SIG-M5 treated with dmso at 0.1 percent for 504 hours (cell line): ENCODE results near the gene EMD.
A peak's percentile ranks its signal among the peaks of the same experiment; 100 is the strongest.

ENCODE experiments used
- DNase-seq: peaks from one replicate; lab custom pipeline; 2025; ENCODE audit not compliant: unreplicated experiment; lab: John Stamatoyannopoulos, UW

Gene EMD

GRCh38 chrX:154355094-154355775 lies 23.9 kb upstream of the EMD start:
- DNase-seq = no peak

DNA sequence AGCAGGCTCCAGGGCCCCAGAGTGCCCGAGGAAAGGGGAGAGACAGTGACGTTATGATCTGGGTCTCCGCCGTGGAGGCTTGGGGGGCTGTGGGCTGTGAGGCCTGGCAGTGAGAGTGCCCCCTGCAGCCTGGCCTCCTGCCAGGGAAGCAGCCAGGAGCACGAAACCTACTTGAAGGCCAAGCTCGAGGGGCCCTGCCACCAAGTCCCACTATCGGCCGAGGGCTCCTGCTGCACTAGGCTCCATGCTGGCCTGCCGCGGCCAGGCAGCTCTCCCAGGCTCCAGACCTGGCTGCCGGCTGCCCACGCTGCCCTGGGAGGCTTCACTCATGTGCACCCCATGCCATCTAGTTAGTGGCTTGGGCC lies 23.3 kb upstream of the EMD start:
- no peak for DNase-seq

GRCh38 chrX:154356596-154356995 lies 22.5 kb upstream of the EMD start:
- DNase-seq = no peak

DNA sequence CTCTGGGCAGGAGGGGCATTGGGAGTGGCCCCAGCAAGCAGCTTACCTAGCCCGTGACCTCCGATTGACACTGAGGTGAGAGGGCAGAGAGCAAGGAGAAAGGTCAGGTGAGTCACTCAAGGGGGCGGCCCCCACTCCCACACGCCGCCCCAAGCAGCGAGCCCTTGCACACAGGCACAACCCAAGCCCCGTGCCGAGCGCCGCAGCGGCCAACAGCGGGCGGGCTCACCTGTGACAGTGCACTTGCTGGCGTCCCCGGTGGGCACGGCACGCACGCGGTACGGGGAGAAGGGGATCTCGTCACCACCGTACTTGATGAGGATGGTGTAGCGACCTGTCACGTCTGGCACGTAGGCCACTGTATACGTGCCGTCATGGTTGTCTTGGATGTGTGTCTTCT lies 21.9 kb upstream of the EMD start:
- no peak for DNase-seq

DNA sequence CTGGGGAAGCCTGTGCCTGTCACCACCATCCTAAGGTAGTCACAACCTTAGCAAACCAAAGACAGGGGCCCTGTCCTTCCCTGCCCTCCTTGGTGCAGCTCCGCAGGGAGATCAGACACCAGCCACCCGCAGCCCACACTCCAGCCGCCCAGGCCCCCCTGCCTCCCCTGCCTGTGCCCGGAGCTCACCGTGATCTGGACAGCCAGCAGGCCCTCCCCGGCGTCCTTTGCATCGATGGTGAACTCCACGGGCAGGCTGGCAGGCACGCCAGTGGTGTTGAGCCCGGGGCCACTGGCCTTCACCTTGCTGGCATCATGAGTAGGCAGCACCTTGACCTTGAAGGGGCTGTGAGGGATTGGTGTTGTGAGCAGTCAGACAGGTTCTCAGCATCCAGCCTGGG lies 21.1 kb upstream of the EMD start:
- DNase-seq = no peak

- DNase-seq = no peak
Measured at GRCh38 chrX:154358829-154359228, 20.3 kb upstream of the EMD start.

DNA sequence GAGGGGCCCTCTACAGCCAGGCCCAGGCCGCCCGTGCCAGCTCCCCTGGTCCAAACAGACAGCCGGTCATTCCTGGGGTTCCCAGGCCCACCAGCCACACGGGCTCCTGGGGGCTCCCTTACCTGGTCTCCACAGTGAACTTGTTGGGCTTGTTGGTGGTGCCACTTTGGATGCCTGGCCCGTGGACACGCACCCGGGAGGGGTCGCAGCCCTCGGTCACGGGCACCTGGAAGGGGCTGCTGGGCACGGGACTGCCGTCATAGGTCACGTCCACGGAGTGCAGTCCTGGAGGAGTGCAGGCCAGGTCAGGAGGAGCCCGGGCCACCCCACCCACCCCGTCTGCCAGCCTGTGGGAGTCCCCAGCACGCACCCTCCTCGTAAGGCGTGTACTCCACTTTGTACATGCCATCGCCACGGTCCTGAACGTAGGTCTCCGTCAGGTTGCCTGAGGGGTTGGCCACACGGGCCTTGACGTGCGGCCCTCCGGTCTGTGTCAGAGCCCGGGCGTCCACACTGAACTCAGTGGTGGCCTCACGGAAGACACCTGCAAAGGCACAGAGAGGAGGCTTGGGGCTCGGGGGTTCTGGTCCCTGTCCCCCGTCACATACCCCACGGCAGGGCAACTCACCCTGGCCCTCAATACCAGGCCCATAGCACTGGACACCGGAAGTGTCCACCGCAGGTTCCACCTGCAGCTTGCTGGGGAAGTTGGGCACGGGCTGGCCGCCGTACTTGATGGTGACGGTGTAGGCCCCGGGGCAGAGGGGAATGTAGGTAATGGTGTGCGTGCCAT lies 19.5 kb upstream of the EMD start:
- no peak for DNase-seq

GRCh38 chrX:154360155-154360713 lies 18.9 kb upstream of the EMD start:
- no peak for DNase-seq

GRCh38 chrX:154362085-154362742 lies 16.9 kb upstream of the EMD start:
- DNase-seq = no peak

GRCh38 chrX:154363706-154364439 lies 15.2 kb upstream of the EMD start:
- DNase-seq = no peak

DNA sequence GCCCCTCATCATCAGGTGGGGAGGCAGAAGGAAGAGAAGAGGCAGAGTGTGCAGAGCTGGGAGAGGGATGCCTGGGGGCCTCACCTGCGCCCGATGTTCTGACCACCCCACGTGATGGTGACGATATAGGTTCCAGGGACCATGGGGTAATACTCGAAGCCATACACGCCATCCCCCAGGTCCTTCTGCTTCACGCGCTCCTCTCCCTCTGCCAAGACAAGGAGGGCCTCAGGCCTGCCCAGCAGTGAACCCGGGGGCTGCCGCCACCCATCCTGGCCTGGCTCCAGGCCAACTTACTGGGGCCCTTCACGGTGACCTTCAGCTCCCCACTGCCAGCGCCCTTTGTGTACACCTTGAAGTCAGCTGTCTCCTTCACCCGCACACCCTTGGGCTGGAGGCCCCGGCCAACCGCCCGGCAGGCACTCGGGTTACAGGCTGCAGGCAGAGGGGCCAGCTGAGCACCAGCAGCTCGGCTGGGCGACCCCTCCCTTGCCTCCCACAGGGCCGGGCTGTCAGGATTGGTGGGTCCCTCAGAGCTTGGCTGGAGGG lies 14.0 kb upstream of the EMD start:
- DNase-seq = no peak

DNA sequence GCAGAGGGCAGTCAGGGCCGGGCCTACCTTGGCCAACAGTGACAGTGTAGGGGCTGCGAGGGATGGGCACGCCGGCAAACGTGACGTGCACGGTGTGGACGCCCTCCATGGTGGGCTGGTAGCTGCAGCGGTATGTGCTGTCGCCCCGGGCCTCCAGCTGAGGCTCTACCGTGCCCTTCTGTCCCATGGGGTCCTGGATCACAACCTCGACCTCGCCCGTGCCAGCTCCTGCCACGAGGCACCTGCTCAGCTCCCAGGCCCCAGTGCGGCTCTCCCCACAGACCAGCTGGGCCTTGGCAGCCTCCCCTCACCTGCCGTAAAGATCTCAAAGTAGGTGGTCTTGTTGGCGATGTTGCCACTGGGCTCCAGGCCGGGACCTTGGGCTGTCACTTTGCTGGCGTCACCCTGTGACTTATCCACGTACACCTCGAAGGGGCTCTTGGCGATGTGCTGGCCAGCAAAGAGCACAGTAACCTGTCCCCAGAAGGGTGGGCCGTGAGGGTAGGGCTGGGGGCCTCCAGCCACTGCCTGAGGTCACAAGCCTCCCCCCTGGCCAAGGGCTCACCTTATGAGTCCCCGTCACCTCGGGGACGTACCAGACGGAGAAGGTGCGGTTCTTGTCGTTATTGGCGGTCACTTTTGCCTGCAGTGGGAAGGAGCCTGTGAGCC lies 13.0 kb upstream of the EMD start:
- no peak for DNase-seq

- no peak for DNase-seq
Measured at GRCh38 chrX:154366666-154367055, 12.4 kb upstream of the EMD start.

DNA sequence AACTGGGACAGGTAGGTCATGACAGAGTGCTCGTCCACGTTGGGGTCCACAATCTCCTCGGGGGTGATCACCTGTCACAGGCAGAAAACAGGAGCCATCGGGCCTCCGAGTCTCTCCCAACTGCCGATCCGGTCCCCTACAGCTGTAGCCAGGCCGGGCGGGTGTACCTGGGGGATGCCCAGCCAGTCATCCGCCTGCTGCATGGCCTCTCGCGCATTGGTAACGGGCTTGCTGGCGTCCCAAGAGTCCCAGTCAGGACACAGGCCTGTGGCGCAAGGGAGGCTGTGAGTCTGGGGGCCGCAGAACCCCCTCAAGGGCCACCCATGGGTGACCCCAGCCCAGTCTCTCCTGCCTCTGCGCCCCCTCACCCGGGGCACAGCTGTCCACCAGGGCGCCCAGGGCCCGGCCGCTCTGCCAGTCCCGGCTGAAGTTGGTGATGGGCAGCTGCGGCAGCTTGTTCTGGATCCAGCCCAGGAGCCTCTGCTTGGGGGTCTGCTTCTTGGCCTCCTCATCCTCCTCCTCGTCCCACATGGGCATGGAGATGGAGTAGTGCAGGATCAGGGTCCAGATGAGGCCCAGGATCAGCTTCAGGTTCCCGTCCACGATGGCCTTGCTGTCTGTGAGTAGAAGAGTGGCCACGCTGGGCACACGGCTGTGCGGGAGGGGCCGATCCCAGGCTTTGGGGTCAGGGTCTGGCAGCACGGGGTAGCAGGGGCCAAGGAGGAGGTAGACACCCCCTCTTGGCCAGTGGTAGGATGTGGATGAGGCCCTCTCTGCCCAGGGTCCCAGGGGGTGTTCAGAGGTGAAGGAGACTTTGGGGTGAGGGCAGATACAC lies 11.4 kb upstream of the EMD start:
- no peak for DNase-seq

DNA sequence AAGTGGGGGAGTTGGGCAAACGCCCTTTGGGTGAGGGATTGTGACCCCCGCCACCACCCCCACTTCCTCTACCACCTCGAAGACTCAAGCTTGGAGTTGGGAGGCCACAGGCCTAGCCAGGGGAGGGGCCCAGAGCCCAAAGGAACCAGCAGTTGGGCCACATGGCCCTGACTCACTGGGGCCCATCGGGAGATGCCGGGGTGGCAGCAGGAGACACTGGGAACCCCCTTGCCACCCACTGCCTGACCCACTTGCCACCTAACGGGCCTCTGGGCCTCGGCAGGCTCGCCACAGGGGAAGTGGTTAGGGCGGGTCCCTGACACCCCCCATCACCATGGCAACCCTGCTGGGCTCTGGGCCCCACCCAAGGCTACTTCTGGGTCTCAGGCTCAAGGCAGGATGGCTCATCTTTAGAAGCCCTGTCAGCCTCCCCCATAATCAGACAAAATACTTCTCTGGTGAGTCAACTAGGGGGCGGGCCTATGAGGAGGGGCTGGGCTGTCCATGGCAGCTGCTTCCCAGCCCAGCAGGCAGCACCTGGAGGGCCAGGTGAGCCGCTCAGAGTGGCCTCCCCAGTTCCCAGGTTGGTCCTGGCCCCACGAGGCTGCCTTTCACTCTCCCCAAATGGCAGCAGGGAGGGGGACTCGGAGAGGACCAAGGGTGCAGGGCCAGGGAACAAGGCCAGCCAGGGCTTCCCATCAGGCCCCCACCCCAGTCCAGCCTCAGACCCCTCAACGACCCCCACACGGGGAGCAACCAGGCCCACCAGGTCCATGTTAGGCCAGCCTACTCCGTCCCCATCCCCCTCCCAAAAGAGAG lies 10.3 kb upstream of the EMD start:
- peak; percentile 96 for DNase-seq

- peak; percentile 74 for DNase-seq
Measured at GRCh38 chrX:154369449-154370299, 9.4 kb upstream of the EMD start.

DNA sequence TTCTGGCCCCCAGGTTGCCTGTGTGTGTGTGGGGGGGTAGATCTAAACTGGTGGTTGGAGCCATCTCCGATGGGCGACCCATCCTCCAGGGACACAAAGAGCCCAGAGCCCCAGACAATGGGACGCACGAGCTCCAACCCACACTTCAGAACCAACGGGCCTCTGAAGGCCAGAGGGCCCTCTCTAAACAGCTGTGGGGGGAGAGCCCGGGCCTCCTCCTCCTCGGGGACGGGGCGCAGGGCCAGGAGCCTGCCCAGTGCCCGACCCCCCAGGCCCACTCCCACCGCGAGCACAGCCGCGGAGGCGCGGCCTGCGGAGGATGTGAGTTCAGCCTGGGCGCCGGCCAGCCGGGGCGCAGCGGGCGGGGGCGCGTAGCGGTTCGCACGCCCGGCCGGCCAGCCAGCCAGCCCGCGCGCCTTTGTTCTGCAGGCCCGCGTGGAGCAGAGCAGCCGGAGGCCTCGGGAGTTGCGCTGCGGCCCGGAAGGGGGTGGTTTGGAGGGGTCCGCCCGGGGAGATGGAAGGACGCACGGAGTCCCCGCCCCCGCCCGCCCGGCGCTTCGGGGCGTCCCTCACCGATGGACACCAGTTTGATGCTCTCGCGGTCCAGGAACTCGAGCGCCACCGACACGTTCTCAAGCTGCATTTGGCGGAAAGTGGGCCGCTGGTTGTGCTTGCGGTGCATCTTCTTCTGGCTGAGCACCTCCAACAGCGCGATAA lies 8.6 kb upstream of the EMD start:
- no peak for DNase-seq
